Measurements from ENCODE around the gene SLC9A3. TPM values are rescaled to one million over a fixed set of nuclear protein-coding genes. Genes with fewer than 3 reads are reported as not detected.

Gene SLC9A3
- total RNA-seq, 6 donors from 2014 or later = 1.0 to 4.1 (median 1.9) TPM

DNA sequence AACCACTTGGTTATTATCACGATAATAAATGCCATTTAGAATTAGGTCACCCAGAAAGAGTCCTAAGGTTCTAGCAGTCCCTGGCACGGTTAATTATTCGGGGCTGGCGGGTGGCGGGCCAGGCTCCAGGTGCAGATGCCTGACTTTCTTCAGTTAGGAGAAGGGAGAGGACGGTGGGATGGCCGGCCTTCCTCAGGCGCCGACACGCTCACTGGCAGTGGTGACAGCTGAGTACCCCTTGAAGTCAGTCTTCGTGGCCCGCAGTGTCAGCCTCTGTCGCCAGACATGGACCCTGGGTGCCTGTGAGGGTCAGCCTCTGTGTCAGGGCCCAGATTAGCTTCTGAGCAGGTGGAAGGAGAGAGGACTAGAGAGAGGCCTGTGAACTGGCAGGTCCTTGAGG, 102.3 kb downstream of the SLC9A3 start:
- DNase-seq (no peak), ATAC-seq (ENCODE audit: low FRiP score in 2 of 2) (no peak)
- WGBS, 2 donors = 84 to 85% methylated on average over 12 to 13 of the region's 13 CpGs
- Histone ChIP-seq H3K4me3 (no peak overlapping the region), H3K4me1 (peaks cover 0 to 5% (median 0%) of the 10 kb centered on the region in 4 donors), H3K27me3 (no peaks in the 10 kb centered on the region), H3K9me3 (no peaks in the 10 kb centered on the region), H3K36me3 (no peaks in the 10 kb centered on the region), H3K27ac (no peak overlapping the region)
- TF ChIP-seq POLR2A (IDR thresholded peaks at IDR 0.05) (no peak), POLR2AphosphoS5 (IDR thresholded peaks at IDR 0.05) (no peak), EP300 (IDR thresholded peaks at IDR 0.05) (no peak)
- TF ChIP-seq, protein P1, sequence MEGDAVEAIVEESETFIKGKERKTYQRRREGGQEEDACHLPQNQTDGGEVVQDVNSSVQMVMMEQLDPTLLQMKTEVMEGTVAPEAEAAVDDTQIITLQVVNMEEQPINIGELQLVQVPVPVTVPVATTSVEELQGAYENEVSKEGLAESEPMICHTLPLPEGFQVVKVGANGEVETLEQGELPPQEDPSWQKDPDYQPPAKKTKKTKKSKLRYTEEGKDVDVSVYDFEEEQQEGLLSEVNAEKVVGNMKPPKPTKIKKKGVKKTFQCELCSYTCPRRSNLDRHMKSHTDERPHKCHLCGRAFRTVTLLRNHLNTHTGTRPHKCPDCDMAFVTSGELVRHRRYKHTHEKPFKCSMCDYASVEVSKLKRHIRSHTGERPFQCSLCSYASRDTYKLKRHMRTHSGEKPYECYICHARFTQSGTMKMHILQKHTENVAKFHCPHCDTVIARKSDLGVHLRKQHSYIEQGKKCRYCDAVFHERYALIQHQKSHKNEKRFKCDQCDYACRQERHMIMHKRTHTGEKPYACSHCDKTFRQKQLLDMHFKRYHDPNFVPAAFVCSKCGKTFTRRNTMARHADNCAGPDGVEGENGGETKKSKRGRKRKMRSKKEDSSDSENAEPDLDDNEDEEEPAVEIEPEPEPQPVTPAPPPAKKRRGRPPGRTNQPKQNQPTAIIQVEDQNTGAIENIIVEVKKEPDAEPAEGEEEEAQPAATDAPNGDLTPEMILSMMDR (IDR thresholded peaks at IDR 0.05) = no peak

DNA sequence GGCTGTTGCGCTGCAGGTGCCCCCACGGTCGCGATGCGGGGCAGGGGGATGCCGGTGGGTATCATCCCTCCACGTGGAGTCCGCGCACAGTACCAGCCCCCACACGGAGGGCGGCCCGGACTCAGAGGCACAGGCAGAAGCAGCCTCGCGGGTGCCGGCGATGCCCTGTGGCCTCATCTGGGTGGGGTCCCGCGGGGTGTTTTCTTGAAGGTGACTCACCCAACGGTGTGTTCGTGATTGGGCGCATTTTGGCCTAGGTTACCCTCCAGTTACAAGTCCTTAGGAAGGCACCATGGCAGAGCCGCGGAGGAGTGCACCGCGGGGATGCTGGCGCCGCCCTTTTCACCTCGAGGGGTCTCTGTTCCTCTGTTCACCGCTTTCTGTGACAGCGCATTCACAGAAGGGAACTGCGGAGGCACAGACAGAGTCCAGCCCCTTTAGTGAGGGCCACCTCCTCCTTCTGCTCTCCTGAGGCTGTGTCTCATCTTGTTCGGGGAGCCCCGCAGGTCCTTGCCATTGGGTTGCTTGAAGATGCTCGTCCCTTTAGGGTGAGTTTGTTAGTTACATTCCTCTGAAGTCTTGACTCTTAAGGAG, 102.9 kb downstream of the SLC9A3 start:
- Histone ChIP-seq H3K27ac (no peak overlapping the region), H3K27me3 (no peaks in the 10 kb centered on the region), H3K9me3 (no peaks in the 10 kb centered on the region), H3K4me1 (peaks cover 0 to 7% (median 0%) of the 10 kb centered on the region in 4 donors), H3K36me3 (no peaks in the 10 kb centered on the region), H3K4me3 (no peak overlapping the region)
- no peak for ATAC-seq (ENCODE audit: low FRiP score in 2 of 2)
- peak in 1 of 2 donors; percentile 78 for DNase-seq
- TF ChIP-seq EP300 (IDR thresholded peaks at IDR 0.05) (no peak), POLR2A (IDR thresholded peaks at IDR 0.05) (no peak)
- TF ChIP-seq, protein P1 (IDR thresholded peaks at IDR 0.05) = no peak
- WGBS, 2 donors = 79 to 85% methylated on average over 21 to 34 of the region's 34 CpGs

DNA sequence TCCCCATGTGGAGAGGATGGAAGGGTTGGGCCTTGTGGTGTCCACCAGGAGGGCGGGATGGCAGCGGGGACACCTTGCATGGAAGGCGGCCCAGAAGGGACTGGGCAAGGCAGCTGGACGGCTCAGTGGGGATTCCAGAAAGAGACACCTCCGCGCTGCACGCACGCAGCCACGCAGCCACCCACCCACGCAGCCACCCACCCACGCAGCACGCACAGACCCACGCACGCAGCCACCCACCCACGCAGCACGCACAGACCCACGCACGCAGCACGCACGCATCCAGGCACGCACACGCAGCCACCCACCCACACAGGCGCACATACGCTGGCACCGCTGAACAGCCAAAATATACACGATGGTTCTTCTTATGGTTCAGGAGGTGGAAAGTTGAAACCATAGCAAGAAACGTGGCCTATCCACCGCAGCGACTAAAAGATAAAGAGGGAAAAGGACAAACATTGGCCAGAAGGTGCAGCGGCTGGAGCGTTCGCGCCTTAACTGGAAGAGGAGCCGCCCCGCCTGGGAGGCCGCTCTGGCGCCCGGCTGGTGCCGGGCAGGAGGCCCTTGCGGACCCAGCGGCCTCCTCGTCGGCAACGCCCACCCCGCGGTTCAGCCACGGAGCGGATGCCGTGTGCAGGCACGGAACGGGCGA, 103.5 kb downstream of the SLC9A3 start:
- TF ChIP-seq, protein P1 (IDR thresholded peaks at IDR 0.05) = no peak
- no peak for TF ChIP-seq POLR2A (IDR thresholded peaks at IDR 0.05)
- TF ChIP-seq POLR2AphosphoS5 (IDR thresholded peaks at IDR 0.05) = no peak
- no peak for TF ChIP-seq EP300 (IDR thresholded peaks at IDR 0.05)
- ATAC-seq (ENCODE audit: low FRiP score in 2 of 2) (no peak), DNase-seq (peak in 1 of 2 donors; percentile 73)
- Histone ChIP-seq H3K27ac (no peak overlapping the region), H3K36me3 (no peaks in the 10 kb centered on the region), H3K4me3 (no peak overlapping the region), H3K27me3 (no peaks in the 10 kb centered on the region), H3K9me3 (no peaks in the 10 kb centered on the region), H3K4me1 (peaks cover 0 to 13% (median 0%) of the 10 kb centered on the region in 4 donors)
- 92 to 94% methylated on average over 48 to 52 of the region's 52 CpGs for WGBS, 2 donors

Small RNA genes within 50 kb of the gene (small RNA-seq; reads per million reads assigned to genes)
- 0 reads per million in 4 donors for gene MIR4456

Other genes starting within 250 kb of the SLC9A3 start
- 1 to 10 TPM; 1.3 to 8.6 (median 4.4) TPM for gene AHRR, start 202.7 kb downstream of the SLC9A3 start, total RNA-seq
- gene EXOC3, start 81.3 kb downstream of the SLC9A3 start, total RNA-seq = 100 to 1,000 TPM in 2 of 6 donors, 10 to 100 TPM in 4; 43.6 to 149 (median 64.5) TPM
- gene CEP72, start 87.9 kb upstream of the SLC9A3 start, total RNA-seq = 10 to 100 TPM in 2 of 6 donors, 1 to 10 TPM in 4; 6.8 to 21.0 (median 9.4) TPM
- 10 to 100 TPM; 14.3 to 42.7 (median 19.1) TPM for gene TPPP, start 168.9 kb upstream of the SLC9A3 start, total RNA-seq